Tibial nerve (tissue), 4 donors: Measurements from ENCODE around the gene PKDREJ. TPM values are rescaled to one million over a fixed set of nuclear protein-coding genes. Genes with fewer than 3 reads are reported as not detected.

ENCODE experiments used
- DNase-seq, 2 donors: peaks; one replicate each; pipeline ENCODE4 v3.0.0-alpha.2; 2019; ENCODE audit warnings: low spot score in 2 of 2
- H3K27ac ChIP-seq, 4 donors: fragments of 200-600 bp; sonication (generic) in 3 of 4; one replicate each; pipeline ENCODE4 v1.5.1; 2017 to 2019; ENCODE audit warnings: mild to moderate bottlenecking in 1 of 4
- H3K27me3 ChIP-seq, 2 donors: fragments of 200-600 bp; sonication (generic) in 1 of 2; one replicate each; pipeline versions ENCODE4 v1.5.1 to v1.6.0; 2017 to 2019
- H3K36me3 ChIP-seq, 3 donors: fragments of 200-600 bp; sonication (generic); one replicate each; pipeline ENCODE4 v1.5.1; 2018 to 2019
- H3K4me1 ChIP-seq, 4 donors: fragments of 200-600 bp; sonication (generic) in 3 of 4; one replicate each; pipeline ENCODE4 v1.5.1; 2017 to 2019
- H3K4me3 ChIP-seq, 4 donors: fragments of 200-600 bp; sonication (generic) in 3 of 4; one replicate each; pipeline ENCODE4 v1.5.1; 2017 to 2019; ENCODE audit warnings: mild to moderate bottlenecking in 1 of 4, moderate library complexity in 1 of 4
- H3K9me3 ChIP-seq, 4 donors: fragments of 200-600 bp; sonication (generic) in 3 of 4; one replicate each; pipeline ENCODE4 v1.5.1; 2017 to 2019
- EP300 ChIP-seq, 2 donors: sonication (generic); formaldehyde crosslinking; IDR thresholded peaks; one replicate each; pipeline ENCODE4 v1.6.1; 2017; ENCODE audit warnings: antibody characterized with exemption in 2 of 2, mild to moderate bottlenecking in 1 of 2
- POLR2A ChIP-seq, 2 donors: fragments of 450-650 bp; IDR thresholded peaks; one replicate each; pipeline ENCODE4 v1.6.1; 2017; ENCODE audit warnings: antibody characterized with exemption in 2 of 2, mild to moderate bottlenecking in 2 of 2, moderate library complexity in 2 of 2
- WGBS, 2 donors: methylation state at CpG; one replicate each; pipeline ENCODE4 v1.1.5; 2018; 5-methylcytosine and 5-hydroxymethylcytosine counted together
- total RNA-seq, 4 donors: library from RNA; depleted of rRNA; stranded (reverse); fragments of >200 nt; gene quantifications; one replicate each; pipeline ENCODE4 v1.1.0, GENCODE V29; 2016
- TF ChIP-seq, protein P1 (sequence below), 5 experiments: fragments of 200-600 bp in 3 of 5; fragments of 450-650 bp in 2 of 5; sonication (generic) in 3 of 5; IDR thresholded peaks; one replicate each; pipeline ENCODE4 v1.5.1; 2016 to 2019; ENCODE audit warnings: antibody characterized with exemption in 5 of 5, mild to moderate bottlenecking in 3 of 5, moderate library complexity in 2 of 5

PKDREJ gene
- total RNA-seq, 4 donors from 2014 or later: under 0.01 to 0.39 TPM; not detected in 2

GRCh38 chr22:46296257-46297150 is 33.4 kb upstream of the PKDREJ start, which contains the start of gene GTSE1:
GTSE1 (plus strand) TSS chr22:46296870; CDS start chr22:46297401, 531 bp downstream.
- Histone ChIP-seq H3K4me3 (peak within 1 kb of the TSS; percentile 35 to 71 (median 65)), H3K4me1 (peaks cover 0 to 23% (median 15%) of the 10 kb centered on the region in 4 donors), H3K9me3 (peaks cover 0 to 8% (median 0%) of the 10 kb centered on the region in 4 donors), H3K27ac (peak within 1 kb of the TSS; percentile 68 to 96 (median 92)), H3K36me3 (peaks cover 0 to 27% (median 3%) of the 10 kb centered on the region in 3 donors), H3K27me3 (no peaks in the 10 kb centered on the region)
- WGBS, 2 donors: 0 to 1% methylated on average over 55 to 74 of the region's 76 CpGs
- peak; percentile 92 to 95 for DNase-seq
- TF ChIP-seq, protein P1, sequence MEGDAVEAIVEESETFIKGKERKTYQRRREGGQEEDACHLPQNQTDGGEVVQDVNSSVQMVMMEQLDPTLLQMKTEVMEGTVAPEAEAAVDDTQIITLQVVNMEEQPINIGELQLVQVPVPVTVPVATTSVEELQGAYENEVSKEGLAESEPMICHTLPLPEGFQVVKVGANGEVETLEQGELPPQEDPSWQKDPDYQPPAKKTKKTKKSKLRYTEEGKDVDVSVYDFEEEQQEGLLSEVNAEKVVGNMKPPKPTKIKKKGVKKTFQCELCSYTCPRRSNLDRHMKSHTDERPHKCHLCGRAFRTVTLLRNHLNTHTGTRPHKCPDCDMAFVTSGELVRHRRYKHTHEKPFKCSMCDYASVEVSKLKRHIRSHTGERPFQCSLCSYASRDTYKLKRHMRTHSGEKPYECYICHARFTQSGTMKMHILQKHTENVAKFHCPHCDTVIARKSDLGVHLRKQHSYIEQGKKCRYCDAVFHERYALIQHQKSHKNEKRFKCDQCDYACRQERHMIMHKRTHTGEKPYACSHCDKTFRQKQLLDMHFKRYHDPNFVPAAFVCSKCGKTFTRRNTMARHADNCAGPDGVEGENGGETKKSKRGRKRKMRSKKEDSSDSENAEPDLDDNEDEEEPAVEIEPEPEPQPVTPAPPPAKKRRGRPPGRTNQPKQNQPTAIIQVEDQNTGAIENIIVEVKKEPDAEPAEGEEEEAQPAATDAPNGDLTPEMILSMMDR (IDR thresholded peaks at IDR 0.05): peak; percentile 22 to 57 (median 29)
- TF ChIP-seq EP300 (IDR thresholded peaks at IDR 0.05): peak; percentile 78 to 83
- peak; percentile 13 to 45 for TF ChIP-seq POLR2A (IDR thresholded peaks at IDR 0.05)

DNA sequence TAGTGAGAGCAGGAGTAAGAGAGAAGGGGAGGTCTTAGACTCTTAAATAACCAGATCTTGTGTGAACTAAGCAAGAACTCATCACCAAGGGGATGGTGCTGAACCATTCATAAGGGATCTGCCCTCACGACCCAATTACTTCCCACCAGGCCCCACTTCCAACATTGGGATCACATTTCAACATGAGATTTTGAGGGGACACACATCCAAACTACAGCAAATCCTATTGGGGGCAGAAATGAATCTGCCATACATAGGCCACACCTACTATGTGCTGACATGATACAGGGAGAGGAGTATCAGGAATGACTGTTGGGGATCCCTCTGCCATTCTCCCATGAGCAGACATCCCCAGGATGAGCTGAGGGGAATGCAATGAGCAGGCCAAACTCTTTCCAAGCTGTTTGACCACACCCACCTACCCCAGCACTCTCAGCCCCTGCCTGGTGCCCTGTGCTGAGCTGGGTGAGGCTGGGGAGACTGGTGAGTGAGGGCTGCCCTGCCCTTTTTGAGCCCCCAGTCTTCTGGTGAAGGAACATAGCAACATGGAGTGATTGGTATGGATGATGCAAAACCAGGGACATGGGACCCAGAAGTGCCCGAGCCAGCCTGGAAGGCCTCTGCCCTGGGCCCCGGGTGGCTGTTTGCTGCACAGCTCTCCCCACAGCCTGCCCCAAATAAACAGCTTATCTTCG is 32.3 kb upstream of the PKDREJ start:
- Histone ChIP-seq H3K36me3 (peaks cover 0 to 37% (median 3%) of the 10 kb centered on the region in 3 donors), H3K4me3 (peak overlapping the region in 3 of 4 donors; percentile 54 to 70 (median 60)), H3K27ac (peak overlapping the region in 3 of 4 donors; percentile 89 to 96 (median 94)), H3K27me3 (no peaks in the 10 kb centered on the region), H3K9me3 (peaks cover 0 to 9% (median 0%) of the 10 kb centered on the region in 4 donors), H3K4me1 (peaks cover 0 to 23% (median 15%) of the 10 kb centered on the region in 4 donors)
- 57 to 62% methylated on average over 3 to 4 of the region's 4 CpGs for WGBS, 2 donors
- TF ChIP-seq EP300 (IDR thresholded peaks at IDR 0.05): no peak
- no peak for TF ChIP-seq POLR2A (IDR thresholded peaks at IDR 0.05)
- TF ChIP-seq, protein P1 (IDR thresholded peaks at IDR 0.05): no peak
- DNase-seq: no peak

DNA sequence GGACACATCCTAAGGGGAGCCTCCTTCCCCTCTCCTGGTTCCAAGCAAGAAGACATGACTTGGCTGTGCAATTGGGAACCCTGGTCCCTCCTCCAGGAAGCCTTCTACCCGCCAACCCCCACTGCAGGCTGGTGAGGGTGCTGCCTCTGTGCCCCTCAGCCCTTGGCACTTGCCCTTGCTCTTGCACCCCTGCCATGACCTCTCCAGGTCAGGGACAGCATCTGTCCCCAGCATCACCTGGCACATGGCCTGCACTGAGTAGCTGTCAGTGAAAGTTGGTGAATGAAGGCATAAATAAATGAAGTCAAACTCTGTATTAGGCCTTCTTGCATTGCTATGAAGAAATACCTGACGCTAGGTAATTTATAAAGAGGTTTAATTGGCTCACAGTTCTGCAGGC is 31.6 kb upstream of the PKDREJ start:
- Histone ChIP-seq H3K9me3 (peaks cover 0 to 9% (median 0%) of the 10 kb centered on the region in 4 donors), H3K36me3 (peaks cover 3 to 44% (median 4%) of the 10 kb centered on the region in 3 donors), H3K27ac (no peak overlapping the region), H3K27me3 (no peaks in the 10 kb centered on the region), H3K4me3 (no peak overlapping the region), H3K4me1 (peaks cover 0 to 23% (median 15%) of the 10 kb centered on the region in 4 donors)
- WGBS, 2 donors: 89 to 94% methylated on average over 2 of the region's 2 CpGs
- TF ChIP-seq, protein P1 (IDR thresholded peaks at IDR 0.05): no peak
- TF ChIP-seq EP300 (IDR thresholded peaks at IDR 0.05): no peak
- no peak for TF ChIP-seq POLR2A (IDR thresholded peaks at IDR 0.05)
- no peak for DNase-seq

DNA sequence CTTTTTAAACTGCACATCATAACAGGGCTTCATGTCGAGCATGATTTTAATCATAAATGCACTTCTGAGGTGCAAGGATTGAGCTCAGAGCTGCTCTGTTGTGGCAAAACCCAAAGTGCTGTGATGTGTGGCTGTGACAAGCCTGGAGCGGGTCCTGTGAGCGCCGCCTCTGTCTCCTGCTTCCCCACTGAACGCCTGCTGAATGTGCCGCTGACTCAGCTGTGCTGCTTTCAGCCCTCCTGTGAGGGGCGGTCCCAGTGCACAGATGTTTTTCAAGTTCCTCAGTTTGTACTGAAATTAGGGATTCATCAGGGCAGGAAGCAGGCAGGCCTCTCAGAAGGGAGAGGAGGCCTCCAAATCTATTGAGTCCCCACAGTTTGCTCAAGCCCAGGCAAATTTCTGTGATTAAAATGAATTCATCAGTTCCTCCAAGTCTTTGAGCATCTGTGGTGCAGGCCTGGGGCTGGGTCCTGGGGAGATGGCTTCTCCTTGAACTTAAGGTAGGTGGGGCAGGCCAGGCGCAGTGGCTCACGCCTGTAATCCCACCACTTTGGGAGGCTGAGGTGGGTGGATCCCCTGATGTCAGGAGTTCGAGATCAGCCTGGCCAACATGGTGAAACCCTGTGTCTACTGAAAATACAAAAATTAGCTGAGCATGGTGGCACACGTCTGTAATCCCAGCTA is 30.6 kb upstream of the PKDREJ start:
- 65 to 72% methylated on average over 11 of the region's 11 CpGs for WGBS, 2 donors
- DNase-seq: peak in 1 of 2 donors; percentile 52
- H3K36me3 ChIP-seq: peaks cover 3 to 54% (median 4%) of the 10 kb centered on the region in 3 donors
- TF ChIP-seq, protein P1 (IDR thresholded peaks at IDR 0.05): no peak
- peak in 1 of 2 donors; percentile 46 for TF ChIP-seq EP300 (IDR thresholded peaks at IDR 0.05)
- H3K4me3 ChIP-seq: no peak overlapping the region
- peaks cover 0 to 9% (median 0%) of the 10 kb centered on the region in 4 donors for H3K9me3 ChIP-seq
- H3K4me1 ChIP-seq: peaks cover 0 to 23% (median 16%) of the 10 kb centered on the region in 4 donors
- peak overlapping the region in 2 of 4 donors; percentile 35 to 80 for H3K27ac ChIP-seq
- no peaks in the 10 kb centered on the region for H3K27me3 ChIP-seq
